Measurements from ENCODE around the gene CACNB2.

- TF ChIP-seq, protein P1, sequence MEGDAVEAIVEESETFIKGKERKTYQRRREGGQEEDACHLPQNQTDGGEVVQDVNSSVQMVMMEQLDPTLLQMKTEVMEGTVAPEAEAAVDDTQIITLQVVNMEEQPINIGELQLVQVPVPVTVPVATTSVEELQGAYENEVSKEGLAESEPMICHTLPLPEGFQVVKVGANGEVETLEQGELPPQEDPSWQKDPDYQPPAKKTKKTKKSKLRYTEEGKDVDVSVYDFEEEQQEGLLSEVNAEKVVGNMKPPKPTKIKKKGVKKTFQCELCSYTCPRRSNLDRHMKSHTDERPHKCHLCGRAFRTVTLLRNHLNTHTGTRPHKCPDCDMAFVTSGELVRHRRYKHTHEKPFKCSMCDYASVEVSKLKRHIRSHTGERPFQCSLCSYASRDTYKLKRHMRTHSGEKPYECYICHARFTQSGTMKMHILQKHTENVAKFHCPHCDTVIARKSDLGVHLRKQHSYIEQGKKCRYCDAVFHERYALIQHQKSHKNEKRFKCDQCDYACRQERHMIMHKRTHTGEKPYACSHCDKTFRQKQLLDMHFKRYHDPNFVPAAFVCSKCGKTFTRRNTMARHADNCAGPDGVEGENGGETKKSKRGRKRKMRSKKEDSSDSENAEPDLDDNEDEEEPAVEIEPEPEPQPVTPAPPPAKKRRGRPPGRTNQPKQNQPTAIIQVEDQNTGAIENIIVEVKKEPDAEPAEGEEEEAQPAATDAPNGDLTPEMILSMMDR (IDR thresholded peaks at IDR 0.05 in 2 of 3, conservative IDR thresholded peaks at IDR 0.05 in 1 of 3; ENCODE audit: control insufficient read depth in 2 of 3, extremely low read depth in 1 of 3, insufficient read depth in 1 of 3, low read depth in 3 of 3, low read length in 3 of 3), result no peak
- TF ChIP-seq SUZ12 (IDR thresholded peaks at IDR 0.05; ENCODE audit: unreplicated experiment) (no peak), IRF5 (IDR thresholded peaks at IDR 0.05; ENCODE audit: borderline replicate concordance) (no peak), CHD2 (IDR thresholded peaks at IDR 0.05; ENCODE audit: borderline replicate concordance, low read depth, low read length) (no peak), PBX3 (IDR thresholded peaks at IDR 0.05; ENCODE audit: insufficient replicate concordance, low read depth, low read length) (no peak), E2F4 (IDR thresholded peaks at IDR 0.05; ENCODE audit: low read depth, low read length) (no peak), ZBED1 (IDR thresholded peaks at IDR 0.05; ENCODE audit: borderline replicate concordance) (no peak), MAX (IDR thresholded peaks at IDR 0.05; ENCODE audit: low read depth, low read length) (no peak), ZNF274 (IDR thresholded peaks at IDR 0.05; ENCODE audit: insufficient read depth, insufficient read length) (no peak), GABPA (IDR thresholded peaks at IDR 0.05; ENCODE audit: low read depth) (no peak), PML (IDR thresholded peaks at IDR 0.05; ENCODE audit: low read length) (no peak), EZH2 (IDR thresholded peaks at IDR 0.05; ENCODE audit: borderline replicate concordance, control insufficient read depth, low read depth, low read length) (no peak), RELA (IDR thresholded peaks at IDR 0.05; ENCODE audit: borderline replicate concordance, partially characterized antibody) (no peak)
- TF ChIP-seq, protein P2, sequence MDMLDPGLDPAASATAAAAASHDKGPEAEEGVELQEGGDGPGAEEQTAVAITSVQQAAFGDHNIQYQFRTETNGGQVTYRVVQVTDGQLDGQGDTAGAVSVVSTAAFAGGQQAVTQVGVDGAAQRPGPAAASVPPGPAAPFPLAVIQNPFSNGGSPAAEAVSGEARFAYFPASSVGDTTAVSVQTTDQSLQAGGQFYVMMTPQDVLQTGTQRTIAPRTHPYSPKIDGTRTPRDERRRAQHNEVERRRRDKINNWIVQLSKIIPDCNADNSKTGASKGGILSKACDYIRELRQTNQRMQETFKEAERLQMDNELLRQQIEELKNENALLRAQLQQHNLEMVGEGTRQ (IDR thresholded peaks at IDR 0.05; ENCODE audit: borderline replicate concordance, low read depth, low read length), result no peak
Observed at GRCh38 chr10:18367840-18368239, 227.6 kb downstream of the CACNB2 start.

Data from GM12878 (cell line).